ENCODE results near the gene SPG7. TPM values are rescaled to one million over a fixed set of nuclear protein-coding genes. Genes with fewer than 3 reads are reported as not detected.
A peak's percentile ranks its signal among the peaks of the same experiment; 100 is the strongest.

Gene SPG7
- total and polyA plus RNA-seq, 9 of the 15 experiments (the other 6 are each of a cell fraction or from before 2014, with no cell fraction given), result 5.8 to 89.1 (median 49.4) TPM

- TF ChIP-seq EP300 (IDR thresholded peaks at IDR 0.05; ENCODE audit: low read length), result peak; percentile 43; the same call in 1 of the 2 replicates
- TF ChIP-seq TCF3 (CRISPR knock-in tag; IDR thresholded peaks at IDR 0.05), result no peak
- TF ChIP-seq CTBP1 (IDR thresholded peaks at IDR 0.05; ENCODE audit: borderline replicate concordance), result peak; percentile 56; the same call in 1 of the 2 replicates
- TF ChIP-seq E2F6 (IDR thresholded peaks at IDR 0.05; ENCODE audit: borderline replicate concordance in 1 of 2, extremely low read depth in 1 of 2, insufficient read depth in 1 of 2, insufficient read length in 1 of 2, low read depth in 1 of 2, low read length in 1 of 2, poor library complexity in 1 of 2, severe bottlenecking in 1 of 2), result no peak
- TF ChIP-seq ZBTB2 (IDR thresholded peaks at IDR 0.05), result no peak
- TF ChIP-seq CEBPB (tag; IDR thresholded peaks at IDR 0.05), result peak; percentile 90
- TF ChIP-seq TRIM24 (IDR thresholded peaks at IDR 0.05), result peak in 1 of 2 experiments; percentile 64; a peak in 1 of 4 replicates
- TF ChIP-seq ATF3 (IDR thresholded peaks at IDR 0.05), result peak; percentile 80
- no peak for TF ChIP-seq ATF3 (CRISPR knock-in tag; conservative IDR thresholded peaks at IDR 0.05)
- no peak; the same call in 1 of the 2 replicates for TF ChIP-seq CEBPG (CRISPR knock-in tag; IDR thresholded peaks at IDR 0.05)
- TF ChIP-seq CEBPG (tag; conservative IDR thresholded peaks at IDR 0.05 in 1 of 2, IDR thresholded peaks at IDR 0.05 in 1 of 2), result peak; percentile 77 to 81
Measured at GRCh38 chr16:89473791-89474414, 34.3 kb upstream of the SPG7 start (continued).
